ENCODE measurements around the gene MYO6.

MYO6 gene

DNA sequence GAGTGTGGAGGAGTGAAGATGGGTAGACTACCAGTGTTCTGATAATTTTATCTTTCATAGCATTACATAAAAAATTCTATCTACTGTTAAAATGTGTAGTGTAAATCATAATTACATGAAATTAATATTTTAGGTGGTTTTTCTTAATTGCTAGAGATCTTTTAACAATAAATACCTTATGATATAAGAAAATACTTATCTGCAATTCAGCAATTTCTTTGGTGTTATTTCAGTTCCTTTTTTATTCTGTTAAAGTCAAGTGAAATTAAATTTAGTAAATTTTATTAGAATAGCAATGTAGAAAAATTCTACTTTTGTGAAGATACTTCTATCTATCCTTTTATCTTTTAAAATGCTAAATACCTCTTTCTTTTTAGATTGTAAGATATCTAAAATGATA is 219.1 kb downstream of the MYO6 start:
- no peak for DNase-seq
